WERI-Rb-1 (cell line): ENCODE data around the gene RIPOR2.
A peak's percentile ranks its signal among the peaks of the same experiment; 100 is the strongest.

Experiments used
- DNase-seq: peaks from one replicate; pipeline ENCODE4 v3.0.0-alpha.2; 2020
- H3K27ac ChIP-seq: fragments of 250-450 bp; sonication (Bioruptor Pico); 2 replicates; pipeline ENCODE4 v1.5.1; 2020; ENCODE audit warnings: mild to moderate bottlenecking, moderate library complexity
- H3K27me3 ChIP-seq: fragments of 250-450 bp; sonication (Bioruptor Pico); 2 replicates; pipeline ENCODE4 v1.5.1; 2021; ENCODE audit warnings: mild to moderate bottlenecking, low read depth, moderate library complexity; ENCODE audit not compliant: insufficient read depth, severe bottlenecking
- H3K36me3 ChIP-seq: fragments of 250-450 bp; sonication (Bioruptor Pico); 2 replicates; pipeline ENCODE4 v1.5.1; 2020; ENCODE audit warnings: mild to moderate bottlenecking, moderate library complexity
- H3K4me3 ChIP-seq: 2 replicates; pipeline ENCODE4 v1.5.1; 2011; ENCODE audit warnings: low read depth, mild to moderate bottlenecking, control low read depth, low read length
- H3K9me3 ChIP-seq: fragments of 250-450 bp; sonication (Bioruptor Pico); 2 replicates; pipeline ENCODE4 v1.5.1; 2021; ENCODE audit warnings: mild to moderate bottlenecking, moderate library complexity; ENCODE audit not compliant: severe bottlenecking
- CTCF ChIP-seq: IDR thresholded peaks from 2 replicates; pipeline ENCODE4 v1.5.1; 2011; ENCODE audit warnings: low read depth, mild to moderate bottlenecking, control low read depth, inconsistent platforms, low read length

RIPOR2 gene

GRCh38 chr6:24899136-24899996 lies 36.4 kb downstream of the RIPOR2 start:
- no peak overlapping the region for H3K4me3 ChIP-seq
- H3K9me3 ChIP-seq = no peaks in the 10 kb centered on the region
- DNase-seq = no peak
- H3K27ac ChIP-seq = no peak overlapping the region
- TF ChIP-seq CTCF = no peak
- H3K36me3 ChIP-seq = no peaks in the 10 kb centered on the region
- no peaks in the 10 kb centered on the region for H3K27me3 ChIP-seq

GRCh38 chr6:24898676-24899075 lies 37.1 kb downstream of the RIPOR2 start:
- DNase-seq = no peak
- Histone ChIP-seq H3K27ac (no peak overlapping the region), H3K9me3 (no peaks in the 10 kb centered on the region), H3K4me3 (no peak overlapping the region), H3K27me3 (no peaks in the 10 kb centered on the region), H3K36me3 (no peaks in the 10 kb centered on the region)
- TF ChIP-seq CTCF = no peak

- Histone ChIP-seq H3K9me3 (no peaks in the 10 kb centered on the region), H3K4me3 (no peak overlapping the region)
These were observed 38.6 kb downstream of the RIPOR2 start for GRCh38 chr6:24897186-24897585.

GRCh38 chr6:24893342-24893850 lies 42.4 kb downstream of the RIPOR2 start:
- no peaks in the 10 kb centered on the region for H3K27me3 ChIP-seq
- TF ChIP-seq CTCF = no peak
- no peak for DNase-seq
- H3K36me3 ChIP-seq = no peaks in the 10 kb centered on the region
- no peak overlapping the region for H3K4me3 ChIP-seq
- no peak overlapping the region for H3K27ac ChIP-seq
- no peaks in the 10 kb centered on the region for H3K9me3 ChIP-seq

More at GRCh38 chr6:24897186-24897585, 38.6 kb downstream of the RIPOR2 start:
- H3K36me3 ChIP-seq = no peaks in the 10 kb centered on the region
- TF ChIP-seq CTCF = no peak
- no peaks in the 10 kb centered on the region for H3K27me3 ChIP-seq
- peak; percentile 61 for DNase-seq
- H3K27ac ChIP-seq = no peak overlapping the region; the same call in 1 of the 2 replicates

- Histone ChIP-seq H3K4me3 (no peak overlapping the region), H3K9me3 (no peaks in the 10 kb centered on the region), H3K27ac (no peak overlapping the region), H3K36me3 (no peaks in the 10 kb centered on the region), H3K27me3 (no peaks in the 10 kb centered on the region)
- TF ChIP-seq CTCF = no peak
- no peak for DNase-seq
These were observed 44.8 kb downstream of the RIPOR2 start for GRCh38 chr6:24891004-24891403.
